Mesothelial cell of epicardium (in vitro differentiated cells): ENCODE data around the gene ADARB1. TPM values are rescaled to one million over a fixed set of nuclear protein-coding genes. Genes with fewer than 3 reads are reported as not detected.

Experiments
- DNase-seq, 2 experiments: peaks; one replicate each; pipeline ENCODE4 v3.0.0; 2021; ENCODE audit warnings: low spot score in 2 of 2; ENCODE audit not compliant: unreplicated experiment in 2 of 2
- H3K27ac Mint-ChIP-seq: 2 replicates; pipeline ENCODE4 v1.8.0; 2021; ENCODE audit warnings: mixed read lengths
- H3K27me3 Mint-ChIP-seq: 2 replicates; pipeline ENCODE4 v1.8.0; 2021; ENCODE audit warnings: low read depth, mixed read lengths
- H3K36me3 Mint-ChIP-seq: 2 replicates; pipeline ENCODE4 v1.8.0; 2021; ENCODE audit warnings: mixed read lengths
- H3K4me1 Mint-ChIP-seq: 2 replicates; pipeline ENCODE4 v1.8.0; 2021; ENCODE audit warnings: mixed read lengths
- H3K4me3 Mint-ChIP-seq: 2 replicates; pipeline ENCODE4 v1.8.0; 2021; ENCODE audit warnings: mild to moderate bottlenecking, moderate library complexity, mixed read lengths
- H3K9me3 Mint-ChIP-seq: 2 replicates; pipeline ENCODE4 v1.8.0; 2021; ENCODE audit warnings: mixed read lengths
- CTCF ChIP-seq: fragments of 200-600 bp; sonication (generic); IDR thresholded peaks from one replicate; pipeline ENCODE4 v1.5.0; 2021; ENCODE audit warnings: antibody characterized with exemption; ENCODE audit not compliant: unreplicated experiment
- total RNA-seq: library from RNA; stranded (reverse); gene quantifications from 3 replicates; pipeline ENCODE4 v1.2.1, GENCODE V29; 2021

Gene ADARB1
- total RNA-seq, 1 donor from 2014 or later: 26.5 TPM

- Mint-ChIP-seq H3K27ac (no peak overlapping the region), H3K9me3 (peaks cover 6% of the 10 kb centered on the region), H3K4me3 (no peak overlapping the region), H3K36me3 (peaks cover 15% of the 10 kb centered on the region), H3K4me1 (peaks cover 12% of the 10 kb centered on the region), H3K27me3 (no peaks in the 10 kb centered on the region)
- DNase-seq: no peak
- TF ChIP-seq CTCF: no peak
These were observed 39.7 kb downstream of the ADARB1 start for GRCh38 chr21:45114072-45114471.

- Mint-ChIP-seq H3K27me3 (no peaks in the 10 kb centered on the region), H3K4me3 (no peak overlapping the region), H3K4me1 (peaks cover 12% of the 10 kb centered on the region), H3K27ac (no peak overlapping the region), H3K36me3 (peaks cover 15% of the 10 kb centered on the region), H3K9me3 (peaks cover 6% of the 10 kb centered on the region)
- DNase-seq: no peak
- no peak for TF ChIP-seq CTCF
These were observed 40.1 kb downstream of the ADARB1 start for GRCh38 chr21:45114475-45114874.

GRCh38 chr21:45115141-45115540 is 40.8 kb downstream of the ADARB1 start:
- Mint-ChIP-seq H3K27ac (no peak overlapping the region), H3K9me3 (peaks cover 6% of the 10 kb centered on the region), H3K4me1 (peaks cover 12% of the 10 kb centered on the region), H3K27me3 (no peaks in the 10 kb centered on the region), H3K36me3 (peaks cover 15% of the 10 kb centered on the region), H3K4me3 (no peak overlapping the region)
- no peak for TF ChIP-seq CTCF
- DNase-seq: no peak

- H3K4me3 Mint-ChIP-seq: no peak overlapping the region
- no peak for DNase-seq
- H3K36me3 Mint-ChIP-seq: peaks cover 15% of the 10 kb centered on the region
- H3K27ac Mint-ChIP-seq: no peak overlapping the region
- H3K4me1 Mint-ChIP-seq: peaks cover 18% of the 10 kb centered on the region
- H3K9me3 Mint-ChIP-seq: peaks cover 6% of the 10 kb centered on the region
- H3K27me3 Mint-ChIP-seq: no peaks in the 10 kb centered on the region
- no peak for TF ChIP-seq CTCF
These were observed 41.7 kb downstream of the ADARB1 start for GRCh38 chr21:45116066-45116465.

GRCh38 chr21:45117314-45117713 is 42.9 kb downstream of the ADARB1 start:
- H3K27me3 Mint-ChIP-seq: no peaks in the 10 kb centered on the region
- H3K36me3 Mint-ChIP-seq: peaks cover 15% of the 10 kb centered on the region
- peaks cover 6% of the 10 kb centered on the region for H3K9me3 Mint-ChIP-seq
- TF ChIP-seq CTCF: no peak
- no peak overlapping the region for H3K4me3 Mint-ChIP-seq
- H3K27ac Mint-ChIP-seq: no peak overlapping the region
- no peak for DNase-seq
- peaks cover 27% of the 10 kb centered on the region for H3K4me1 Mint-ChIP-seq

- H3K9me3 Mint-ChIP-seq: peaks cover 6% of the 10 kb centered on the region
- TF ChIP-seq CTCF: no peak
- H3K4me1 Mint-ChIP-seq: peaks cover 27% of the 10 kb centered on the region
- no peak overlapping the region for H3K4me3 Mint-ChIP-seq
- no peaks in the 10 kb centered on the region for H3K27me3 Mint-ChIP-seq
- peaks cover 15% of the 10 kb centered on the region for H3K36me3 Mint-ChIP-seq
- no peak for DNase-seq
- H3K27ac Mint-ChIP-seq: no peak overlapping the region
These were observed 43.7 kb downstream of the ADARB1 start for GRCh38 chr21:45118099-45118498.
